ENCODE measurements around the gene TPM2.

TPM2 gene

DNA sequence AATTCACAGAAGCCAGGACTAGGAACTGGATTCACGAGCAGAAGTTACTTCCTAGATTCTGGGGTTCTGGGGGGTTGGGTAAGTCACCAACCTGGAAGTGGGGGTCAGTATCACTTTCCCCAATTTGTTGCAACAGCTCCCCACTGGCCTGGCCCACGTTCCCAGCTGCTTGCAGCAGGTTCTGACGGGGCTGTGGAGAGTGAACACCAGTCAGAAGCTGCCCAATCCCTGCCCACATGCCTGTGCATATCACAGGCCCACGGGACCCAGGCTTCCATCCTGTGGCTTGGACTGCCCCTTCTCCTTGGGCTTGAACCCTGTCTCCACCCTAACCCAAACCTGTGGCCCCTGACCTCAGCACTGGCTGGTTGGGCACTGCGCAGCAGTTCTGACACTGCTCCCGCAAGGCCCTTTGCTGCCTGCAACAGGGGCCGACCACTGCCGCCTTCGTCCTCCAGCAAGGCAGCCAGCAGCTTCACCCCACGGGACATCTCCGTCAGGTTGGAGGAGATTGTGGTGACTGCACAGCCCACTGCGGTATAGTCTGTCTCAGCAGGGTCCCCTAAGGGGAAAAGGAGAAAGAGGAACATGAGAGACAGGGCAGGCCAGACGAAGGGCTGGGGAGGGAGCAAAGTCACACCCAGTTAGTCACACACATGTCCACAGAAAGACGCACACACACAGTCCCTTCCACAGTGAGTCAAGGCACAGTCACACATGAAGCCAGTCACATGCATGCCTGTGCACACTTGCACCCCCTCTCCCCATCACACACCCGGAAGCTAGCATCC, 29.2 kb upstream of the TPM2 start:
- DNase-seq (ENCODE audit: low spot score): no peak

DNA sequence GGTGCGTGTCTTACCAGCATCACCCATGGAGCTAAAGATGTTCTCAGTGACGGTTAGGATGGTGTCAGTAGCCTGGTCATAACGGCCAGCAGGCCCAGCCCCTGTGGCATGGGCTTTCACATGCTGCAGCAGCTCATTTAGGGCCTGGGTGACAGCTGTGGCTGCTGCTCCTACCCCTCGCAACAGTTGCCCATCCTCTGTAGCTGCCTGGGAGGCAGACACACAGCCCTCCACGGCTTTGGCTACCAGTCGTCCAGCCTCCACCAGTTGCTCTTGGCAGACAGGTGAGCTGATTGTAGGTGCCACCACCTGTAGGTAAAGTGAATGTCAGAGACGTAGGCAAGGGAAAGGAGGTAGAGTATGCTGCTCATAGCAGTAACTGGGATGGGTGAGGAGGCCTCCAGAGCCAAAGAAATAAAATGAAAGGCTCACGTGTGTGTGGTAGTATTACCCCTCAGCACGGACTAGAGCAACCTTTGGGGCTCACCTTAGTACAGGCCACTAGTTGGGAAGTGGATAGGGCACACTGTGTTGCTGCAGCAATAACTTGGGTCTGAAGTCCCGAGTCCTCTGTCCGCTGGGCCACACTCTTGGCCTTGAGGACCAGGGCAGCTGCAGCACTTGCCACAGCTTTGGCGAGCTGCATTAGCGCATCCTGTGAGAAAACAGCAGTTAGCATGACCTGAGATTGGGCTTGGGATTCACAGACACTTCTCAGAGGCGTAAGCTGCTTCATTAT, 27.6 kb upstream of the TPM2 start:
- DNase-seq (ENCODE audit: low spot score): no peak

DNA sequence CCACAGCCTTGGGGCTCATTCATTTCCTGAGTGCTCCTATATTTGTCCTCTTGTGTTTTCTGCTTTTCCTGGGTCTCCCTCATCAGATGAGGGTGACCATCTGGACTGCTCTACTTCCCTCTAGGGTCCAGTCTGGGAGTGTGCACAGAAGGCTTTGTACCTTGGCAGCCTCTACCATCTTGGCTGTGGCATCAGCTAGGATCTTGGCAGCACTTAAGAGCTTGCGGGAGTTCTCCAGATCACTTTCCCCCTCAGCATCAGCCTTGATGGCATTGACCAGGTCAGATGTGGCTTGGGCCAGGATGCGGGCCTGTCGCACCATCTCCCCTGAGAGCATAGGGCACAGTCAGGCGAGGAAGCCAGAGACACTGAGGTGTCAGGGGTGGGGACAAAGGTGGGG, 26.5 kb upstream of the TPM2 start:
- DNase-seq (ENCODE audit: low spot score): no peak

DNA sequence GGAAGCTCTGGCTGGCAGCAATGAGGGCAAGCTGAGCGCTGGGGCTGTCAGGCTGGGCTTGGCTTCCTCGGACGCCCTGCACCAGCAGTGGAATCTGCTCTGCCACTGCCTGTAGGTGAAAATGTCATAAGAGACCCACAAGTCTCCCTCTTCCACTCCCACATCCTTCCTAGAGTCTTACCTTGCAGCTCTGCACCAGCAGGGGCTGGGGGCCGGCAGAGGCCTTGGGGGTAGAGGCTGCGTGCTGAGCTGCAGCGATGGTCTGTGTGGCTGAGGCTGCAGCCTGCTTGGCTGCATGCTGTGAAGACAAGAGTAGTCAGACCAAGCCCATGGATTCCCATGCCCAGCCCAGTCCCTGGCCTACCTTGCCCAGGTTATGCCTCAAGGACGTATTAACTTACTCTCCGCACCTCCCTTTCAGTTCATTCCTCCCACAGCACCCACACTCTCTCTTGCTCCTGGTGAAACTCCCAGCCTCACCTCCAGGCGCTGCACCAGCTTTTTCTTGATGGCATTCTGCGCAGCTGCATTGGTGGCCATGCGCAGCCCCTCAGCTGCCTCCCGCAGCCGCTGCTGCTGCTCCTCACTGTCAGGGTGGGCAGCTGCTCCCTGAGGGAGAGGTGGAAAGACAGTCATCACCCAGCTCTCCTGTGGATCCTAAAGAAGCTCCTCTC, 25.0 kb upstream of the TPM2 start:
- no peak for DNase-seq (ENCODE audit: low spot score)

DNA sequence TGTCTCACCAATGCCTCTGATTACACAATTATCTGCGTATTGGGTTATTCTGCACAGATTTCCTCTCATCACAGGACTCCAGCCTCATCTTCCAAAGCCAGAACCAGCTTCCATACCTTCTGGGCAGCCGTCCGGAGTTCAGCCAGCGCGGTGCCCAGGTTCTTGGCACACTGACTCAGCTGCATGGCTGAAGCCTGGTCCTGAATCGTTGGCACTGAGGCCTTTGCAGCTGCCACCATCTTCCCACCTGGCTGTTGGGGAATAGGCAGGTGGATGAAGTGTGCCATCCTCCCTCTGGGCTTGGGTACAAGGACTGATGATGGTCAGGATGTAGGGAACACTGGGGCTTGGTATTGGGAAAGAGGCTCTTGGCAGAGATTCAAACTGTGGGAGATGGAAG, 24.4 kb upstream of the TPM2 start:
- DNase-seq (ENCODE audit: low spot score): no peak

DNA sequence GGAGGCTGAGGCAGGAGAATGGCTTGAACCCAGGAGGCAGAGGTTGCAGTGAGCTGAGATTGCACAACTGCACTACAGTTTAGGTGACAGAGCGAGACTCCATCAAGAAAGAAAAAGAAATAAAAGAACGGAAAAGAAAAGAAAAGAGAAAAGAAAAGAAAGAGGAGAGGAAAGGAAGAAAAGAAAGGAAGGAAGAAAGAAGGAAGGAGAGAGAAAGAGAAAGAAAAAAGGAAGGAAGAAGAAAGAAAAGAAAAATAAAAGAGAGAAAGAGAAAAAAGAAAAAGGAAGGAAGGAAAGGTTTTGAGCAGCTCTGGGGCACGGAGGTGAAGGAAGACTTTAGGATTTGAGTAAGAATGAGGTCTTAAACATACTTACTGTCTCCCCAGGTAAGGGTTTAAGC, 23.9 kb upstream of the TPM2 start:
- no peak for DNase-seq (ENCODE audit: low spot score)

DNA sequence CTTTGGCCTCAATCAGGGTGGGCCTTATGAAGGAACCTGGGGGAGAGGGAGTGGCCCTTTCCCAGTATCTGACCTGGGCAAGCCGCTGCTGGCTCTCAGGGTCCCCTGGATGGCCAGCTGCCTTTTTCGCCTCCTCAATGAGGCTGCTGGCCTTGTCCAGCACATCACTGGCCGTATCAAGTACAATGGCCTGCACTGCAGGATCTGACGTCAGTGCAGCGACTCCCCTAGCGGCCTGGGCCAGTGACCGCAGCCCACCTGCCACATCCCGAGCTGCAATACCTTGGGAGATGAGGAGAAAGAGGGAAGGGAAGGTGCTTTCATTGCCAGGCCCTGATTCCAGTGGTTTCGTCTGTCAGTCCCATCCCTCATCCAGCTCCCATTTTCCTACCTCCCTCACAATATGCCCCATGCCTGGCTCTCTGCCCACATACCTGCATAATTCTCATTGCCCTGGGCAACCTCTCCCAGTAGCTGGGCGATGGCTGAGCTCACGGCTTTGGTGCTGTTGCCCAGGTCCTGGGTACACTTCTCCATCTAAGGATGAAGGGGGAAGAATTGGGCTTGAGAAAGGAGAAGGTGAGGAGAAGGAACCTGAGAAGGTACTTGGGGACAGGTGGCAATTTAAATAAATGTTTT, 23.2 kb upstream of the TPM2 start:
- no peak for DNase-seq (ENCODE audit: low spot score)

DNA sequence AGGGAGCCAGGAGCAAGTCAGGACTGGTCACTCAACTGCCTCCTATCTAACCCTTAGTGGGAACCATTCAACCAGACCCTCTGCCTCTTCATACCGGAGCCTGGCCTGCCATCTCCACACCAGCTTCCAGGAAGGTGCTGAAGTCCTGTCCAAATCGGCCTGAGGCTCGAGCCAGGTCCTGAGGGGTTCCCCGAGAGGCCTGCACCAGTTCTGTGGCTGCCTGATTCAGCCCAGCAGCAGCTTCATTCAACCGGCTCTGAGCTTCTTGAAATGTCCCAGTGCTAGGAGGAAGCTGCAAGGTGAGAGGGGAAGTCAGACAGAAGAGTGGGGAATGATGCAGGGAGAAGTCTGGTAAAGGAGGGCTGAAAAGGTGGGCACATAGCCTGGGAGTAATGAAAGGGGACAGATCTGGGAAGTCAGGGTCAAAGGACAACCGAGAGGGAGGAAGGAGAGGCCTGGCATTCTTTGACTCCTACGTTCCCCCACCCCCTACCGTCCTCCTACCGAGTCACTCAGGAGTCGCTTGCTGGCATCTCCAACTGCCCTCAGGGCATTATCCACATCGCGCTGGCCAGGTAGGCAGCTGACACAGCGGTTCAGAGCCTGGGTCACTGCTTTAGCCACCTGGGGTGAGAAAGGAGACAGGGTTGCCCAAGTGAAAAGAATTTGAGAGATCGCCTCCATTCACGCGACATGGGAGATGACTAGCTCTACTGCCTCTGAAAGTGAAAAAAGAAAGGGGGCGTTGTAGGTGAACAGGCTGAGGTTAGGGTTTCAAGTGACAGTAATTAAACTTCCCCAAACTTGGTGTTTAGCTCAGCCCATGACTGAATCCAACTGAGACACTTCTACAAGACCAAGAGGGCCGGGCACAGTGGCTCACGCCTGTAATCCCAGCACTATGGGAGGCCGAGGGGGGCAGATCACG, 22.0 kb upstream of the TPM2 start:
- DNase-seq (ENCODE audit: low spot score): no peak

DNA sequence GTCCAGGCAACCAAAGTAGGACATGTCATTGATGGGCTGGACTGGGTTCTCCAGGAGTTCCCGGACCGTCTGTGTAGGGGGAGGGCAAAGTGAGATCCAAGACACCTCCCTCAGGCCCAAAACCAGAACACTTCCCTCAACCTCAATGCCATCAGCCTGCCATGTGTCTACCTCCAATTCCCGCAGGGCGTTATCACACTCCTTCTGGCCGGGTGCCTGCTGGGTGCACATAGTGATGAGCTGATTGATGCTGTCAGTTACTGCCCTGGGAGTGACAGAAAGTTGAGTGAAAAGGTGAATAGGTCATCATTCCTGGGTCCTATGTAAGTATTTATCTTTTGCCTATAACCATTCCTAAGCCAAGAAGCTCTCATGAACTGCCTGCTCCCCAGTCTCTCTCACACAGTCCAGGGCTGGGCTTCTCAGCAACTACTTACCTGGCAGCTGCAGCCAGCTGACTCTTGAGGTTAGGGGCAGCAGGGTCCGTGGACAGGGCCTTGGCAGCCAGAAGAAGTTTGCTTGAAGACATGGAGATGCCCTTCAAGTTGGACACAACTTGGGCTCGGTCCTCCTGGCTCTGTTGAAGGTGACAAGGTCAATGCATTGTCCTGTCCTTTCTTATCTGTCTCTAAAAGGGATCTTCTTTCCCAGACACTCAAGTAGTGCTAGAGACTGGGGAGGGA, 21.2 kb upstream of the TPM2 start:
- no peak for DNase-seq (ENCODE audit: low spot score)

DNA sequence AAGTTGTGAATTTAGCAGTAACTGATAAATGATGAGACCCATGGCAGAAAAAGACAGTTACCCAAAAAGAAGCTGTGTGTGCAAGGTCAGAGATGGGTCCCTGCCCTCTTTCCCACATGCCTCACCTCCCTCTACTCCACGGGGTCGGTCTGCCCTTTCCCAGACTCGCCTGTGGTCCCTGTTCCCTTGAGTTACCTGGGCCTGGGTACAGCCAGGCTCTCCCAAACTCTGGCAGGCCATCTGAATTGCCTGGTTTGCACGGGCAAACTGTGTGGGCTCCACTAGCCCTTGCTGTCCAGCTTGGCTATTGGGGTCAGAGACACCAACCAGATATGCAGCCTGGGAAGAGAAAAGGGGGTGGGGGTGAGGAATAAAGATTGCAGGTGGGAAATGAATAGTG, 18.4 kb upstream of the TPM2 start:
- no peak for DNase-seq (ENCODE audit: low spot score)

DNA sequence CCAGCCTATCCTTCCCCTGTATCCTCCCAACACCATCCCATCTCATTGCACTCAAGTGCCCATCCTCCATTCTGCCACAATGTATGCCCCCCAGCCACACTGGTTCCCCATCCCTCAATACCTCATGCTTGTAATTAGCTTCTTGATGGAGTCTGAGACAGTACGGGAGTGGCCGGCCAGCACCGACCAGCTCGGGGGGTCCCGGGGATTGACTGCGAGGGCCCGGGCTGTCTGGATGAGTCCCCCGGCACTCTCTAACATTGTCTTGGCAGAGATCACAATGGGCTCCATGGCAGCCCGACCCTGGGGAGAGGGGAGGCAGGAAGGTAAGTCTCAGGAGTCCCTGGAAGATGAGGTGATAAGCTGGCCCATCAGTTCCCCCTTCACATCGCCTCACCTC, 17.2 kb upstream of the TPM2 start:
- DNase-seq (ENCODE audit: low spot score): no peak

DNA sequence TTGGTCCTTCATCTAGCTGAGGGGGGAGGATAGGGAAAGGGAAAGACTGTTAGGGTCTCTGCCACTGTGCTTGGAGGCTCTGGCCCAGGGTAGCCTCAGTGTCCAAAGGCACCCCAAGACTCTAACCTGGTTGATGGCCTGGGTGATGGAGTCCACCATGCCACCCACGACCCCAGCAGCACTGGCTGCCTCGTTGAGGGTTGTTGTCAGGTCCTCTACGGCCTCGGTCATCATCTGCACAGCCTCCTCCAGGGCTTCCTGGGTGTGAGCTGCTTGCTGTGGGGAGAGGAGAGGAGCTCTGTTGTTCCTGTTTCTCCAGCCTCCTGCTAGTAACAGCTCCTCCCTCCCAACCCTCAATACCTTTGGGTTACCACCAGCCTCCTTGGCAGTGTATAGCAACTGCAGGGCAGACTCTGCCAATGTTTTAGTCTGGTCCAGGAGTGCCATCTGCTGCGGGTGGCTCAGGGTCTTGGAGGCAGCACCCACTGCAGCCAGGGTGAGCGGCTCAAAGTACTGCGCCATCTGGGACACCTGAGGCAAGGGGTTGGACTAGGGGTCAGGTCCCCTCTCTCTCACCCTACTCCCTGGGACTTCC, 16.2 kb upstream of the TPM2 start:
- DNase-seq (ENCODE audit: low spot score): no peak

DNA sequence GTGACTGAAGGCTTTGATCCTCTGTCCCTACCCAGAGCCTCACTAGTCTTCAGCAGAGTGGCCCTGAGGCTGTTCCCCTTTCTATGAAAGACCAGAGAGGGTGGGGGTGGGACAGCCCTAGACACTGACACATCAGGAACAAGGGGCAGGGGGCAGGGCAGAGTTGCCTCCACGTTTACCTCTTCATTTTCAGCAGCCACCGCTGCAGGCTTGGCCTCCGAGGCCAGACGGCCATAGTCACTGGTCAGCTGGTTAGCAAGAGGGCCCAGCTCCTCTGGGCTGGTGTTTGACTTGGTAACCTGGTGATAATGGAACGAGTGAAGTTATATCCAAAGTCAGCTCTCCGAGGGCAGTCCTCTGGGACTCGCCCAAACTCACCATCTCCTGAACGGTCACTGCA, 15.6 kb upstream of the TPM2 start:
- DNase-seq (ENCODE audit: low spot score): no peak

DNA sequence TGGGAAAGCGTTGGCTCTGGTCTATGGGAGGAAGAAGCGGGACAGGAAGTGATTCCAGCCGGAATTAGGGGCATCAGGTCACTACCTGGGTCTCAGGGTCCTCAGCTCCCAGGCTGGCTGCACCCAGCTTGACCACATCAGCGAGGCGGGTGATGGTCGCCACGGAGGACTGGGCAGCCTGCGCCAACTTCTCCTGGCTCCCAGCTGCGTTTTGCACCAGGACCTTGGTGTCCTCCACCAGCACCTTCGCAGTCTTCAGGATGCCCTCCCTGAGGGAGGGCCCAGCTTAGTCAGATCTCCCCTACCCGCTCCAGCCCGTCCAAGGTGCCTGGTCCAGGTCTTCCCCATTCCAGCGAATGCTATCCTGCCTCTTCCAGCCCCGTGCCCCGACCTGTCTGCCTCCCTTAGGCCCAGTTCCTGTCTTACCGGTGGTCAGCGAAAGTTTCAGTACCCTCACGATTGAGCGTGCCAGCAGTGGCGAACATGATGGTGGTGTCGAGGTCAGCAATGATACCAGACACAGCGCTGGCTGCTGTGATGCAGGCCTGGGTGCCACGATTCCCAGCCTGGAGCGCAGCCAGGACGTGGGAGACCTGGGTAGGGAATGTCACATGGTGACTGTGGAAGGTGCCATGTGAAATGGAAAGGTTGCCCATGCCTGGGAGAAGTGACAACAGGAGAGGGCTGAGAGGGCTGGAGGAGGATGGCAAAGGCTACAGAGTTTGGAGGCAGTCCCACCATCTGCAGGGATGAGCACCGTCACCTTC, 14.4 kb upstream of the TPM2 start:
- DNase-seq (ENCODE audit: low spot score): no peak

DNA sequence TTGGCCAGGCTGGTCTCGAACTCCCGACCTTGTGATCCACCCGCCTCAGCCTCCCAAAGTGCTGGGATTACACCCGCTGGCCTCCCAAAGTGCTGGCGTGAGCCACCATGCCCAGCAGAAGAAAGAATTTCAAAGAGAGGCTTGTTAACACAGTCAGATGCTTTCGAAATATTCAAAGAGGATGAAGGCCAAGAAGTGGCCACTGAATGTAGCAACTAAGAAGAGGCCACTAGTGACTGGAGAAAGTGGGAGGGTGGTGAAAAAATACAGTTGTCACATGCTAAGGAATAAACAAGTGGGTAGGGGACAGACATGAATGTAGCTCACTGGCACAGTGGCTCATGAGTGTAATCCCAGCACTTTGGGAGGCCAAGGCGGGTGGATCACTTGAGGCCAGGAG, 13.0 kb upstream of the TPM2 start:
- no peak for DNase-seq (ENCODE audit: low spot score)

DNA sequence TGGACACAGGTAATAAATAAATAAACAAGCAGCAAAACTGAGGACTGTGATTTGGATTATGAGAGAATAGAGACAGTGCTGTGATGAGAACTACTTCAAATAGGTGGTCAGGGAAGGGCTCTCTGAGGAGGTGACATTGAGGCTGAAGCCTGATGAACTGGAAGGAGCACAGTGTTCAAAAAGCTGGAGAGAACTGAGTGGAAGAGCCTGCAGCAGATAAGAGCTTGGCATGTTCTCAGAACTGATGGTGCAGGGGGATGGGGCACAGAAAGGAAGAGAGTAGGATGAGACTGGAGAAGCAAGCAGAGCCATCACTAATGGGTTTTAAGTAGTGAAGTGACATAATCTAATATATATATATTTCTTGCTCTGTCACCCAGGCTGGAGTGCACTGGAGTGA, 11.2 kb upstream of the TPM2 start:
- DNase-seq (ENCODE audit: low spot score): no peak

DNA sequence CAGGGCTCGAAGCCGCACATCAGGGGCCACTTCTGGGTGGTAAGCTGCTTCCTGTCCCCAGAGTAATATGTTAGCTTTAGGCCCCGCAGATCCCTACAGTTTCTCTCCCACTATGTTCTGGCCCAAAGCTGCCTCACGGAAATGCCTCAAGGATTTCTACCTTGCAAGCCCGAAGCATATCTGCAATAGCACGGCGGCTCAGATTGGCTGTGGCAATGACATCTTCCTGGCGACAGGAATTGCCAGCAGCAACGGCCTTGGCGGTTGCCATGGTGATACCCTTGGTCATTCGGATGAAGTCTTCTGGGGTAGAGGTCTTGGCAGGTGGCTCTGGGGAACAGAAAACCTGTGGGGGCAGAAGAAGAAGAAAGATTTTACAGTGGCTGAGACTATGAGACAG, 10.3 kb upstream of the TPM2 start:
- no peak for DNase-seq (ENCODE audit: low spot score)

DNA sequence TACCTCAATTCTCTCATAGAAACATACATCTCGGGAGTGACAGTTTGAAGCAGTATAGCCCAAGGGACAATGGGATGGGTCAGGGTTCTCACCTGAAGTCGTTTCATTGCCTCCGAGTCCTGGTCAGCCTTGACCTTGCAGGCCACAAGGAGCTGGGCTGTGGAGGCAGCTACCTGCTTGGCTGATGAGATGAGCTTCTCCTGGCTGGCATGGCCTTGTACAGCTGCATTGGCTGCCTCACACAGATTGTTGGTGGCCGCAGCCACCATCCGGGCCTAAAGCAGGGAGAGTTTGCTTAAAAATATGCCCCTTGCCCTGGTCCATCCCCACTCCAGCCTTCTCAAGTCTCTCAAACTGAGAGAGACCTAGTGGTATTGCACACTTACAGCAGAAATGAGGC, 8.5 kb upstream of the TPM2 start:
- no peak for DNase-seq (ENCODE audit: low spot score)

DNA sequence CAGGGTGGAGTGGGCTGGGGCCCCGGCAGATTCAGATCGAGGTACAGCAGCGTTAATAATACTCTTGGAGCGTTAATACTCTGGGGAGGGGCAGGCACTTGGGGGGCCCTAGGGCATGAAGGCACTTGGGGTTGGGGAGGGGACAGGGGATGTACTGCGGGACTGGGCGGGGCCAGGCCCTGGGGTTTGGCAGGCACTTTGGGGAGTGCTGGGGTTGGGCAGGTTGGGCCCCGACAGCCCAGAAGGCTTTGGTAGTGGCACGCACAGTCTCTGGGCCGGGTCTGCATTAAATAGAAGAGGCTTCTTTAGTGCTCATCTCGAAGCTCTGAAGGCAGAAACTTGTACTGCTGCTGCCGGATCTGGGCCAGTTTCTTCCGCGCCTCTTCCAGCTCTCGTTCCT, 7.8 kb upstream of the TPM2 start:
- no peak for DNase-seq (ENCODE audit: low spot score)
